PC-9 (cell line): ENCODE measurements around the gene PEAK1. TPM values are rescaled to one million over a fixed set of nuclear protein-coding genes. Genes with fewer than 3 reads are reported as not detected.

ENCODE experiments used
- BruUV-seq: library from RNA; stranded (reverse); fragments of 400-500 nt; replicated peaks from 2 replicates; lab custom pipeline; 2021; lab: Mats Ljungman, UMichigan
- CTCF ChIA-PET: fragments of 300-600 bp; sonication (Branson Sonifier 250); formaldehyde crosslinking; loops from one replicate; lab custom pipeline; 2022; ENCODE audit warnings: antibody characterized with exemption; lab: Charles Lee
- POLR2A ChIA-PET: fragments of 300-600 bp; sonication (Branson Sonifier 250); formaldehyde crosslinking; loops from one replicate; lab custom pipeline; 2022; ENCODE audit warnings: antibody characterized with exemption; ENCODE audit not compliant: unreplicated experiment; lab: Charles Lee
- DNase-seq, 2 experiments: peaks; one replicate each; pipeline versions ENCODE4 v3.0.0 to v3.0.0-alpha.2; 2015 to 2022; ENCODE audit warnings: mixed read lengths in 1 of 2
- H2AFZ ChIP-seq: fragments of 200-600 bp; sonication (generic); 2 replicates; pipeline ENCODE4 v1.8.1; 2017; ENCODE audit warnings: antibody characterized with exemption
- H3F3A ChIP-seq: fragments of 200-600 bp; sonication (generic); 2 replicates; pipeline ENCODE4 v1.8.1; 2017; ENCODE audit warnings: antibody characterized with exemption, mild to moderate bottlenecking, low read depth; ENCODE audit not compliant: insufficient read depth
- H3K27ac ChIP-seq: fragments of 200-600 bp; sonication (generic); 2 replicates; pipeline ENCODE4 v1.6.1; 2016; ENCODE audit warnings: mixed run types
- H3K27me3 ChIP-seq: fragments of 200-600 bp; sonication (generic); 2 replicates; pipeline ENCODE4 v1.6.1; 2016; ENCODE audit warnings: low read depth, mixed run types; ENCODE audit not compliant: insufficient read depth
- H3K36me3 ChIP-seq: fragments of 200-600 bp; sonication (generic); 2 replicates; pipeline ENCODE4 v1.6.1; 2016; ENCODE audit warnings: low read depth, mixed run types
- H3K4me1 ChIP-seq: fragments of 200-600 bp; sonication (generic); replicated peaks from 2 replicates; pipeline ENCODE4 v1.6.1; 2016; ENCODE audit warnings: mixed run types; ENCODE audit not compliant: insufficient read depth
- H3K4me2 ChIP-seq: fragments of 200-600 bp; sonication (generic); 2 replicates; pipeline ENCODE4 v1.6.1; 2017; ENCODE audit warnings: mixed run types
- H3K4me3 ChIP-seq: fragments of 200-600 bp; sonication (generic); 2 replicates; pipeline ENCODE4 v1.6.1; 2016; ENCODE audit warnings: mixed run types
- H3K79me2 ChIP-seq: fragments of 200-600 bp; sonication (generic); 2 replicates; pipeline ENCODE4 v1.6.1; 2017; ENCODE audit warnings: low read depth, mixed run types
- H3K9me2 ChIP-seq: fragments of 200-600 bp; sonication (generic); 2 replicates; pipeline ENCODE4 v1.8.1; 2017; ENCODE audit warnings: mild to moderate bottlenecking; ENCODE audit not compliant: insufficient read depth
- H3K9me3 ChIP-seq: fragments of 200-600 bp; sonication (generic); 2 replicates; pipeline ENCODE4 v1.8.1; 2016; ENCODE audit warnings: low read depth; ENCODE audit not compliant: insufficient read depth
- H4K20me1 ChIP-seq: fragments of 200-600 bp; sonication (generic); 2 replicates; pipeline ENCODE4 v1.8.1; 2017; ENCODE audit not compliant: insufficient read depth
- EZH2 ChIP-seq: fragments of 200-600 bp; sonication (generic); IDR thresholded peaks from 2 replicates; pipeline ENCODE4 v1.8.0; 2017; ENCODE audit warnings: antibody characterized with exemption, low read depth
- intact Hi-C: fragments of 100-400 bp; cut with micrococcal nuclease; formaldehyde crosslinking; loops from one replicate; pipeline ENCODE4 v1.10.0; 2022; ENCODE audit not compliant: unreplicated experiment
- total RNA-seq: library from RNA; stranded (reverse); gene quantifications from 2 replicates; pipeline ENCODE4 v1.2.3, GENCODE V29; 2021
- TF ChIP-seq, protein P1 (sequence below): fragments of 200-600 bp; sonication (generic); conservative IDR thresholded peaks from 2 replicates; pipeline ENCODE4 v1.6.1; 2017; ENCODE audit warnings: mixed run types, antibody characterized with exemption, mild to moderate bottlenecking, moderate library complexity

Gene PEAK1
- total RNA-seq, 1 experiment from 2014 or later, result 20.7 TPM

DNA sequence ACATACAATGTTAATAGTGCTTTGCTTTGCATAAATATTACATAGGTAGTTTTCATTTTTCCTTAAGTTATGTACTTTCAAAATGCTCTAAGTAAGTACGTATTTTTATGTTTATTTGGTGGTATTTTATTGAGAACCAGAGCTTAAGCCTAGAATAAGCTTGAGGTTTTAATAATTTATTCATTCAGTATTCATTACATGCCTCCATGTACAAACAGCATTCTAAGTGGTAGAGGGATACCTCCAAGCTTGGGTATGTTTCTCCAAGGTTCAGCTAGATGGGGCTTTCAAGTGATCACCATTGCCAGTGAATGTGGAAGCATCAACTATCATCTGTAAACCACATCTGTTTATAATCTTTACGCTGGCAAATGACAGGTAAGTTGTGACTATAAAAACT is 52.3 kb downstream of the PEAK1 start:
- Histone ChIP-seq H3K36me3 (no peaks in the 10 kb centered on the region), H3K4me1 (no peaks in the 10 kb centered on the region), H3K4me3 (no peak overlapping the region), H3K9me2 (no peaks in the 10 kb centered on the region), H3K4me2 (no peak overlapping the region), H3K27me3 (no peaks in the 10 kb centered on the region), H4K20me1 (no peaks in the 10 kb centered on the region), H3K27ac (no peak overlapping the region), H3K9me3 (no peaks in the 10 kb centered on the region), H2AFZ (no peak overlapping the region), H3F3A (no peaks in the 10 kb centered on the region), H3K79me2 (no peaks in the 10 kb centered on the region)
- DNase-seq, result no peak
- intact Hi-C loops, result no loop called here
- ChIA-PET CTCF (no interaction called here), POLR2A (interaction anchor here (0.7 kb wide), 1 partner anchor 35 kb away, joined by 3 read pairs; no protein-coding TSS in a partner anchor)
- TF ChIP-seq, protein P1, sequence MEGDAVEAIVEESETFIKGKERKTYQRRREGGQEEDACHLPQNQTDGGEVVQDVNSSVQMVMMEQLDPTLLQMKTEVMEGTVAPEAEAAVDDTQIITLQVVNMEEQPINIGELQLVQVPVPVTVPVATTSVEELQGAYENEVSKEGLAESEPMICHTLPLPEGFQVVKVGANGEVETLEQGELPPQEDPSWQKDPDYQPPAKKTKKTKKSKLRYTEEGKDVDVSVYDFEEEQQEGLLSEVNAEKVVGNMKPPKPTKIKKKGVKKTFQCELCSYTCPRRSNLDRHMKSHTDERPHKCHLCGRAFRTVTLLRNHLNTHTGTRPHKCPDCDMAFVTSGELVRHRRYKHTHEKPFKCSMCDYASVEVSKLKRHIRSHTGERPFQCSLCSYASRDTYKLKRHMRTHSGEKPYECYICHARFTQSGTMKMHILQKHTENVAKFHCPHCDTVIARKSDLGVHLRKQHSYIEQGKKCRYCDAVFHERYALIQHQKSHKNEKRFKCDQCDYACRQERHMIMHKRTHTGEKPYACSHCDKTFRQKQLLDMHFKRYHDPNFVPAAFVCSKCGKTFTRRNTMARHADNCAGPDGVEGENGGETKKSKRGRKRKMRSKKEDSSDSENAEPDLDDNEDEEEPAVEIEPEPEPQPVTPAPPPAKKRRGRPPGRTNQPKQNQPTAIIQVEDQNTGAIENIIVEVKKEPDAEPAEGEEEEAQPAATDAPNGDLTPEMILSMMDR, result no peak
- no peak for TF ChIP-seq EZH2
- no TSS peak for BruUV-seq

DNA sequence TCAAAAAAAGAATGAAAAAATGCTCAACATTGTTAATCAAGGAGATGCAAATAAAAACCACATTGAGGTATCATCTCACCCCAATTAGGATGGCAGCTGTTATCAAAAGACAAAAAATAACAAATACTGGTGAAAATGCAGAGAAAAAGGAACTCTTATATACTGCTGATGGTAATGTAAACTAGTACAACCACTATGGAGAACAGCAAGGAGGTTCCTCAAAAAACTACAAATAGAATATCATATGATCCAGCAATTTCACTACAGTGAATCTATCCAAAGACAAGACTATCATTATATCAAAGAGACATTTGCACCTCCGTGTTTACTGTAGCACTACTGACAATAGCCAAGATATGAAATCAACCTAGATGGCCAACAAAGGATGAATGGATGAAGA is 58.4 kb downstream of the PEAK1 start:
- Histone ChIP-seq H3K4me2 (no peak overlapping the region), H3K9me2 (no peaks in the 10 kb centered on the region), H3F3A (no peaks in the 10 kb centered on the region), H3K79me2 (no peaks in the 10 kb centered on the region), H3K4me3 (no peak overlapping the region), H3K4me1 (no peaks in the 10 kb centered on the region), H4K20me1 (no peaks in the 10 kb centered on the region), H3K27ac (no peak overlapping the region), H3K9me3 (no peaks in the 10 kb centered on the region), H2AFZ (no peak overlapping the region), H3K27me3 (no peaks in the 10 kb centered on the region), H3K36me3 (no peaks in the 10 kb centered on the region)
- ChIA-PET POLR2A (no interaction called here), CTCF (no interaction called here)
- intact Hi-C loops, result no loop called here
- TF ChIP-seq, protein P1, result no peak
- no peak for TF ChIP-seq EZH2
- no peak for DNase-seq
- BruUV-seq, result no TSS peak

DNA sequence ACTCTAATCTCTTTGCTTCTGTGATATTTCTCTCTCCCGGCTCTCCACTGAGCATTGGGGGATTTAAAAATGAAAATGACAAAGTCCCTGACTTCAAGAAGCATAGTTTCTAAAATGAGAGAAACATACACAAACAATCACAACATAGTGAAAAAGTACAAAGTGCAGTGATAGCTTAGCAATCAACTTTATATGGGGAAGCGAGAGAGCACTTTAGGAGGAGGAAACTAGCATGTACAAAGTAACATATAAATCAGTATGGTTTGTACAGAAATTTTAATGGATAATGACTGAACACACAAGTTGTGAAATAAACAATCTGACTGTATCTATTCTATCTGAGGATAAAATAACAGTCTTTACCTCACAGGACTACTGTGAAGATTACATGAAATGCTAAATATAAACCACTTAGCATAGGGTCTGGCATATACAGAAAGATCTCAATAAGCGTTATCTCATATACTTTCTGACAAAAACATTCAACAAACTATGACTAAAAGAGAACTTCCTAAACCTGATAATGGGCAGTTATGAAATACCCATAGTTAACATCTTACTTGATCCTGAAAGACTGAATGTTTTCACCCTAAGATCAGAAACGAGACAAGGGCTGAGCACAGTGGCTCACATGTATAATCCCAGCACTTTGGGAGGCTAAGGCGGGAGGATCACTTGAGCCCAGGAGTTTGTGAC is 61.2 kb downstream of the PEAK1 start:
- BruUV-seq, result no TSS peak
- Histone ChIP-seq H3K9me3 (no peaks in the 10 kb centered on the region), H3K27me3 (no peaks in the 10 kb centered on the region), H3K27ac (no peak overlapping the region), H4K20me1 (no peaks in the 10 kb centered on the region), H3K79me2 (no peaks in the 10 kb centered on the region), H3K9me2 (no peaks in the 10 kb centered on the region), H3K4me3 (no peak overlapping the region), H3K4me1 (peaks cover 9% of the 10 kb centered on the region), H2AFZ (no peak overlapping the region), H3F3A (no peaks in the 10 kb centered on the region), H3K4me2 (no peak overlapping the region), H3K36me3 (no peaks in the 10 kb centered on the region)
- intact Hi-C loops, result no loop called here
- ChIA-PET POLR2A (no interaction called here), CTCF (interaction anchor here (0.6 kb wide), 1 partner anchor 276 kb away, joined by 7 read pairs; no protein-coding TSS in a partner anchor)
- TF ChIP-seq EZH2, result no peak
- TF ChIP-seq, protein P1, result no peak
- no peak for DNase-seq
